HEK293 (cell line): ENCODE data around the gene CACNB3.

ENCODE experiments used
- KLF10 ChIP-seq: fragments of 450-650 bp; IDR thresholded peaks from 2 replicates; pipeline ENCODE4 v1.5.1; 2018; ENCODE audit warnings: missing biosample characterization, mild to moderate bottlenecking, missing genetic modification characterization
- OSR2 ChIP-seq: fragments of 450-650 bp; formaldehyde crosslinking; IDR thresholded peaks from 2 replicates; pipeline ENCODE4 v1.5.1; 2016; ENCODE audit warnings: missing biosample characterization, missing genetic modification characterization
- PRDM4 ChIP-seq: fragments of 450-650 bp; formaldehyde crosslinking; IDR thresholded peaks from 2 replicates; pipeline ENCODE4 v1.5.1; 2017; ENCODE audit warnings: missing biosample characterization, missing genetic modification characterization
- TCF7L2 ChIP-seq: IDR thresholded peaks from 2 replicates; pipeline ENCODE4 v1.6.1; 2011; ENCODE audit warnings: low read depth, mild to moderate bottlenecking, inconsistent platforms, low read length, moderate library complexity, borderline replicate concordance
- TRIM28 ChIP-seq: IDR thresholded peaks from 2 replicates; pipeline ENCODE4 v1.6.1; 2011; ENCODE audit warnings: low read length, control low read depth, borderline replicate concordance
- YY1 ChIP-seq: fragments of 450-650 bp; formaldehyde crosslinking; IDR thresholded peaks from 2 replicates; pipeline ENCODE4 v1.5.1; 2018; ENCODE audit warnings: missing biosample characterization, missing genetic modification characterization
- ZBTB26 ChIP-seq: fragments of 450-650 bp; formaldehyde crosslinking; optimal IDR thresholded peaks from 2 replicates; pipeline ENCODE3; 2016; ENCODE audit warnings: missing biosample characterization, mild to moderate bottlenecking, missing genetic modification characterization
- ZFHX2 ChIP-seq: fragments of 450-650 bp; formaldehyde crosslinking; conservative IDR thresholded peaks from 2 replicates; pipeline ENCODE4 v1.5.1; 2016; ENCODE audit warnings: missing biosample characterization, missing genetic modification characterization
- ZFP41 ChIP-seq: fragments of 450-650 bp; formaldehyde crosslinking; IDR thresholded peaks from 2 replicates; pipeline ENCODE4 v1.5.1; 2016; ENCODE audit warnings: missing biosample characterization, missing genetic modification characterization, borderline replicate concordance
- ZNF138 ChIP-seq: fragments of 450-650 bp; formaldehyde crosslinking; IDR thresholded peaks from 2 replicates; pipeline ENCODE4 v1.5.1; 2016; ENCODE audit warnings: missing biosample characterization, missing genetic modification characterization, borderline replicate concordance
- ZNF169 ChIP-seq: fragments of 450-650 bp; formaldehyde crosslinking; IDR thresholded peaks from 2 replicates; pipeline ENCODE4 v1.5.1; 2016; ENCODE audit warnings: missing biosample characterization, missing genetic modification characterization
- ZNF23 ChIP-seq: fragments of 450-650 bp; formaldehyde crosslinking; IDR thresholded peaks from 2 replicates; pipeline ENCODE4 v1.5.1; 2016; ENCODE audit warnings: missing biosample characterization, missing genetic modification characterization, borderline replicate concordance
- ZNF248 ChIP-seq: fragments of 450-650 bp; formaldehyde crosslinking; IDR thresholded peaks from 2 replicates; pipeline ENCODE4 v1.5.1; 2017; ENCODE audit warnings: missing biosample characterization, missing genetic modification characterization
- ZNF341 ChIP-seq: fragments of 450-650 bp; formaldehyde crosslinking; IDR thresholded peaks from 2 replicates; pipeline ENCODE4; 2016; ENCODE audit warnings: low read depth, missing biosample characterization, missing genetic modification characterization
- ZNF416 ChIP-seq: fragments of 450-650 bp; formaldehyde crosslinking; IDR thresholded peaks from 2 replicates; pipeline ENCODE4 v1.5.1; 2016; ENCODE audit warnings: missing biosample characterization, missing genetic modification characterization
- ZNF501 ChIP-seq: fragments of 450-650 bp; formaldehyde crosslinking; IDR thresholded peaks from 2 replicates; pipeline ENCODE4 v1.5.1; 2016; ENCODE audit warnings: missing biosample characterization, missing genetic modification characterization
- ZNF510 ChIP-seq: fragments of 450-650 bp; formaldehyde crosslinking; IDR thresholded peaks from 2 replicates; pipeline ENCODE4 v1.5.1; 2018; ENCODE audit warnings: mild to moderate bottlenecking, missing genetic modification characterization, missing biosample characterization; ENCODE audit not compliant: insufficient replicate concordance
- ZNF530 ChIP-seq: fragments of 450-650 bp; formaldehyde crosslinking; IDR thresholded peaks from 2 replicates; pipeline ENCODE4 v1.5.1; 2016; ENCODE audit warnings: low read depth, missing biosample characterization, missing genetic modification characterization
- ZNF624 ChIP-seq: fragments of 450-650 bp; formaldehyde crosslinking; IDR thresholded peaks from 2 replicates; pipeline ENCODE4 v1.5.1; 2017; ENCODE audit warnings: missing biosample characterization, missing genetic modification characterization
- ZNF626 ChIP-seq: fragments of 450-650 bp; sonication (Bioruptor Pico); formaldehyde crosslinking; IDR thresholded peaks from 2 replicates; pipeline ENCODE4 v1.5.1; 2018; ENCODE audit warnings: missing biosample characterization, missing genetic modification characterization, inconsistent platforms
- ZNF645 ChIP-seq: fragments of 450-650 bp; formaldehyde crosslinking; IDR thresholded peaks from 2 replicates; pipeline ENCODE4; 2016; ENCODE audit warnings: missing biosample characterization, missing genetic modification characterization
- ZNF670 ChIP-seq: fragments of 450-650 bp; formaldehyde crosslinking; IDR thresholded peaks from 2 replicates; pipeline ENCODE4 v1.5.1; 2016; ENCODE audit warnings: missing biosample characterization, missing genetic modification characterization, low read depth
- ZNF776 ChIP-seq: fragments of 450-650 bp; formaldehyde crosslinking; IDR thresholded peaks from 2 replicates; pipeline ENCODE4 v1.5.0; 2017; ENCODE audit warnings: missing biosample characterization, missing genetic modification characterization, borderline replicate concordance
- ZNF792 ChIP-seq: fragments of 450-650 bp; formaldehyde crosslinking; IDR thresholded peaks from 2 replicates; pipeline ENCODE4 v1.5.1; 2016; ENCODE audit warnings: missing biosample characterization, missing genetic modification characterization
- ZSCAN30 ChIP-seq: fragments of 450-650 bp; IDR thresholded peaks from 2 replicates; pipeline ENCODE4 v1.5.1; 2018; ENCODE audit warnings: missing biosample characterization, mild to moderate bottlenecking, missing genetic modification characterization, moderate library complexity
- ZSCAN5A ChIP-seq: fragments of 450-650 bp; formaldehyde crosslinking; IDR thresholded peaks from 2 replicates; pipeline ENCODE4 v1.5.1; 2016; ENCODE audit warnings: missing biosample characterization, missing genetic modification characterization
- TF ChIP-seq, protein P1 (sequence below): fragments of 450-650 bp; formaldehyde crosslinking; IDR thresholded peaks from 2 replicates; pipeline ENCODE4 v1.5.1; 2016; ENCODE audit warnings: missing biosample characterization, missing genetic modification characterization
- TF ChIP-seq, protein P2 (sequence below): fragments of 450-650 bp; formaldehyde crosslinking; IDR thresholded peaks from 2 replicates; pipeline ENCODE4 v1.5.1; 2017; ENCODE audit warnings: missing biosample characterization, missing genetic modification characterization

CACNB3 gene

DNA sequence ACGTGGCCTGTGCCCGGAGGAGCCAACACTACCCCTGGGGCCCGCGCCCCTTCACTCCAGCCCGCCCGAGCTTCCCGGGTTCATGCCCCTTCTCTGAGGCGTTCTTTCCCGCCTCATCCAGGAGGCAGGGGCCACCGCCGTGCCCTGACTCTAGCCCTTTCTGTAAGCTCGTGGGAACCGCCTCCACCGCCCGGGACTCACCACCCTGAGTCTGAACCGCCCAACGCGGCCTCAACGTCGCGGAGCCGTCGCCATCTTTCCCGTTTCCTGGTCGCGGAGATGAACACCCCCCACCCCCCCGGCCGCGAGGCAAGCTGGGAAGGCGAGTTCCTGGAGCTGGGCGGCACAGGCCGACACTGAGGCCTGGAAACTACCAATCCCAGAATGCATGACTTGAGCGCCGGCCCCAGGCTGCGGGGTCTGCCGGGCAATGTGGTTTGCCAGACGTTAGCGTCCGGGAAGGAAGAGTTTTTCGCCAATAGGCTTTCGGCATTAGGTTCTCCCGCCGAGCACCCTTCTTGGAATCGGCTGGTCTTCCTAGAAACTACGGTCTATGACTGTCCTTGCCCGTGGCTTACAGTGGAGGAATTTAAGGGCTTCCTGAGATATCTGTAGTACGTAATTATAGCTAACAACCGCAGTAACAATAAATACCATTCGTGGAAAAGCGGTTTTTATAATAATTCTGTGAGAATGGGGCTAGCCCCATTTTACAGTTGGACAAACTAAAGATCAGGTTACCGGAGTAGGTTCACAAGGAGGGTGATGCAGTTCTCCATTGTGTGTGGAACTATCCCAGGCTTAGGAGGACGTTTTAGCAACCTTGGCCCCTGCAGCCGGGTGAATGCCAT is 33.8 kb downstream of the CACNB3 start, which contains the start of gene DDX23 (continued):
- TF ChIP-seq ZNF501 (tag by site-specific recombination) (peak; percentile 71; the same call in 1 of the 2 replicates), ZNF530 (tag by site-specific recombination) (no peak), ZNF792 (tag by site-specific recombination) (no peak), ZFP41 (tag by site-specific recombination) (no peak), ZNF169 (tag by site-specific recombination) (no peak), ZNF645 (tag by site-specific recombination) (no peak), ZNF624 (tag by site-specific recombination) (no peak), PRDM4 (tag by site-specific recombination) (peak; percentile 94), ZSCAN30 (peak; percentile 36; the same call in 1 of the 2 replicates), ZNF341 (peak; percentile 50; the same call in 1 of the 2 replicates), ZNF416 (tag by site-specific recombination) (no peak), KLF10 (tag by site-specific recombination) (peak; percentile 59), YY1 (tag by site-specific recombination) (peak; percentile 96), ZNF510 (no peak), ZFHX2 (peak; percentile 49), ZNF23 (tag by site-specific recombination) (no peak), ZNF626 (no peak), ZNF138 (tag by site-specific recombination) (no peak), ZNF248 (tag by site-specific recombination) (no peak), ZNF670 (tag by site-specific recombination) (no peak), TRIM28 (no peak; the same call in 1 of the 2 replicates), TCF7L2 (no peak), ZNF776 (tag by site-specific recombination) (no peak), ZSCAN5A (tag by site-specific recombination) (no peak), ZBTB26 (tag by site-specific recombination) (peak; percentile 76), OSR2 (tag by site-specific recombination) (no peak)
- TF ChIP-seq, protein P1, sequence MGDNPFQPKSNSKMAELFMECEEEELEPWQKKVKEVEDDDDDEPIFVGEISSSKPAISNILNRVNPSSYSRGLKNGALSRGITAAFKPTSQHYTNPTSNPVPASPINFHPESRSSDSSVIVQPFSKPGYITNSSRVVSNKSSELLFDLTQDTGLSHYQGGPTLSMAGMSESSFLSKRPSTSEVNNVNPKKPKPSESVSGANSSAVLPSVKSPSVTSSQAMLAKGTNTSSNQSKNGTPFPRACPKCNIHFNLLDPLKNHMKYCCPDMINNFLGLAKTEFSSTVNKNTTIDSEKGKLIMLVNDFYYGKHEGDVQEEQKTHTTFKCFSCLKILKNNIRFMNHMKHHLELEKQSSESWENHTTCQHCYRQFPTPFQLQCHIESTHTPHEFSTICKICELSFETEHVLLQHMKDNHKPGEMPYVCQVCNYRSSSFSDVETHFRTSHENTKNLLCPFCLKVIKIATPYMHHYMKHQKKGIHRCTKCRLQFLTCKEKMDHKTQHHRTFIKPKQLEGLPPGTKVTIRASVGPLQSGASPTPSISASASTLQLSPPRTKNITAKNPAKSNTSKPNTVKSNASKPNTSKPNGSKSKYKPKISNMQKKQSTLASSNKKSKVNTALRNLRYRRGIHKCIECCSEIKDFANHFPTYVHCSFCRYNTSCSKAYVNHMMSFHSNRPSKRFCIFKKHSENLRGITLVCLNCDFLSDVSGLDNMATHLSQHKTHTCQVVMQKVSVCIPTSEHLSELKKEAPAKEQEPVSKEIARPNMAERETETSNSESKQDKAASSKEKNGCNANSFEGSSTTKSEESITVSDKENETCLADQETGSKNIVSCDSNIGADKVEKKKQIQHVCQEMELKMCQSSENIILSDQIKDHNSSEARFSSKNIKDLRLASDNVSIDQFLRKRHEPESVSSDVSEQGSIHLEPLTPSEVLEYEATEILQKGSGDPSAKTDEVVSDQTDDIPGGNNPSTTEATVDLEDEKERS (tag by site-specific recombination) = no peak
- TF ChIP-seq, protein P2, sequence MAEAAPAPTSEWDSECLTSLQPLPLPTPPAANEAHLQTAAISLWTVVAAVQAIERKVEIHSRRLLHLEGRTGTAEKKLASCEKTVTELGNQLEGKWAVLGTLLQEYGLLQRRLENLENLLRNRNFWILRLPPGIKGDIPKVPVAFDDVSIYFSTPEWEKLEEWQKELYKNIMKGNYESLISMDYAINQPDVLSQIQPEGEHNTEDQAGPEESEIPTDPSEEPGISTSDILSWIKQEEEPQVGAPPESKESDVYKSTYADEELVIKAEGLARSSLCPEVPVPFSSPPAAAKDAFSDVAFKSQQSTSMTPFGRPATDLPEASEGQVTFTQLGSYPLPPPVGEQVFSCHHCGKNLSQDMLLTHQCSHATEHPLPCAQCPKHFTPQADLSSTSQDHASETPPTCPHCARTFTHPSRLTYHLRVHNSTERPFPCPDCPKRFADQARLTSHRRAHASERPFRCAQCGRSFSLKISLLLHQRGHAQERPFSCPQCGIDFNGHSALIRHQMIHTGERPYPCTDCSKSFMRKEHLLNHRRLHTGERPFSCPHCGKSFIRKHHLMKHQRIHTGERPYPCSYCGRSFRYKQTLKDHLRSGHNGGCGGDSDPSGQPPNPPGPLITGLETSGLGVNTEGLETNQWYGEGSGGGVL = no peak; the same call in 1 of the 2 replicates
